ENCODE results near the gene DAG1. TPM values are rescaled to one million over a fixed set of nuclear protein-coding genes. Genes with fewer than 3 reads are reported as not detected.

DAG1 gene
- total RNA-seq, 1 experiment from 2014 or later, result 99.9 TPM

DNA sequence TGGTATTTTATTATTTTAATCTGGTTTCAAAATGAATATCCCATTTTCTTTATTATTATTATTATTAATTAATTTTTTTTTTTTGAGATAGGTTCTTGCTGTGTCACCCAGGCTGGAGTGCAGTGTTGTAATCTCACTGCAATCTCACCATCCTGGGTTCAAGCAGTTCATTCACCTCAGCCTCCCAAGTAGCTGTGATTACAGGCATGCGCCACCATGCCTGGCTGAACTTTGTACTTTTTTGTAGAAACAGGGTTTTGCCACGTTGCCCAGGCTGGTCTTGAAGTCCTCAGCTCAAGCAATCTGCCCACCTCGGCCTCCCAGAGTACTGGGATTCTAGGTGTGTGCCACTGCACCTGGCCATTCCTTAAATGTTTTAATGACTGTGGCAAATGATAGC lies 28.6 kb downstream of the DAG1 start:
- intact Hi-C loops (cut with micrococcal nuclease), result no loop called here
- H3K9ac ChIP-seq (ENCODE audit: low read length), result no peak overlapping the region
- RAD21 ChIA-PET (ENCODE audit: low non-redundant PET in 1 of 2, low total read pairs in 2 of 2, uncharacterized antibody in 2 of 2, unreplicated experiment in 2 of 2), result no interaction called here
- H4K20me1 ChIP-seq (ENCODE audit: insufficient read depth), result no peaks in the 10 kb centered on the region; the same call in 1 of the 2 replicates
- no peak for ATAC-seq
- peaks cover 60% of the 10 kb centered on the region for H3K79me2 ChIP-seq (ENCODE audit: insufficient read depth, low read length)
- no peak for DNase-seq (ENCODE audit: low read depth, low spot score)
- CTCF ChIA-PET, result no interaction called here
- no peak overlapping the region for H2AFZ ChIP-seq (ENCODE audit: low read depth, low read length, poor library complexity, severe bottlenecking)
- H3K4me1 ChIP-seq (ENCODE audit: control insufficient read depth in 1 of 2, insufficient read depth in 2 of 2, low read length in 2 of 2), result peaks cover 26 to 54% of the 10 kb centered on the region in 2 experiments
- H3K27me3 ChIP-seq (ENCODE audit: insufficient read depth, low read length), result no peaks in the 10 kb centered on the region
- TF ChIP-seq MAX (IDR thresholded peaks at IDR 0.05) (no peak), ZNF274 (IDR thresholded peaks at IDR 0.05; ENCODE audit: low read depth, low read length) (no peak), ELF1 (IDR thresholded peaks at IDR 0.05; ENCODE audit: borderline replicate concordance, low read depth) (no peak), EZH2phosphoT487 (IDR thresholded peaks at IDR 0.05; ENCODE audit: borderline replicate concordance) (no peak), TCF7L2 (IDR thresholded peaks at IDR 0.05; ENCODE audit: borderline replicate concordance, extremely low read depth, insufficient read depth, insufficient read length) (no peak), POLR2A (IDR thresholded peaks at IDR 0.05; ENCODE audit: borderline replicate concordance, extremely low read depth, insufficient read depth, insufficient read length) (no peak), YY1 (IDR thresholded peaks at IDR 0.05; ENCODE audit: extremely low read depth, insufficient replicate concordance, low read depth, low read length) (no peak), RAD21 (IDR thresholded peaks at IDR 0.05; ENCODE audit: low read depth) (no peak), EGR1 (IDR thresholded peaks at IDR 0.05; ENCODE audit: low read depth) (no peak), CEBPB (IDR thresholded peaks at IDR 0.05; ENCODE audit: low read depth) (no peak)
- TF ChIP-seq, protein P1, sequence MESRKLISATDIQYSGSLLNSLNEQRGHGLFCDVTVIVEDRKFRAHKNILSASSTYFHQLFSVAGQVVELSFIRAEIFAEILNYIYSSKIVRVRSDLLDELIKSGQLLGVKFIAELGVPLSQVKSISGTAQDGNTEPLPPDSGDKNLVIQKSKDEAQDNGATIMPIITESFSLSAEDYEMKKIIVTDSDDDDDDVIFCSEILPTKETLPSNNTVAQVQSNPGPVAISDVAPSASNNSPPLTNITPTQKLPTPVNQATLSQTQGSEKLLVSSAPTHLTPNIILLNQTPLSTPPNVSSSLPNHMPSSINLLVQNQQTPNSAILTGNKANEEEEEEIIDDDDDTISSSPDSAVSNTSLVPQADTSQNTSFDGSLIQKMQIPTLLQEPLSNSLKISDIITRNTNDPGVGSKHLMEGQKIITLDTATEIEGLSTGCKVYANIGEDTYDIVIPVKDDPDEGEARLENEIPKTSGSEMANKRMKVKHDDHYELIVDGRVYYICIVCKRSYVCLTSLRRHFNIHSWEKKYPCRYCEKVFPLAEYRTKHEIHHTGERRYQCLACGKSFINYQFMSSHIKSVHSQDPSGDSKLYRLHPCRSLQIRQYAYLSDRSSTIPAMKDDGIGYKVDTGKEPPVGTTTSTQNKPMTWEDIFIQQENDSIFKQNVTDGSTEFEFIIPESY (IDR thresholded peaks at IDR 0.05; ENCODE audit: extremely low read depth, insufficient replicate concordance, low read length), result no peak
- TF ChIP-seq, protein P2, sequence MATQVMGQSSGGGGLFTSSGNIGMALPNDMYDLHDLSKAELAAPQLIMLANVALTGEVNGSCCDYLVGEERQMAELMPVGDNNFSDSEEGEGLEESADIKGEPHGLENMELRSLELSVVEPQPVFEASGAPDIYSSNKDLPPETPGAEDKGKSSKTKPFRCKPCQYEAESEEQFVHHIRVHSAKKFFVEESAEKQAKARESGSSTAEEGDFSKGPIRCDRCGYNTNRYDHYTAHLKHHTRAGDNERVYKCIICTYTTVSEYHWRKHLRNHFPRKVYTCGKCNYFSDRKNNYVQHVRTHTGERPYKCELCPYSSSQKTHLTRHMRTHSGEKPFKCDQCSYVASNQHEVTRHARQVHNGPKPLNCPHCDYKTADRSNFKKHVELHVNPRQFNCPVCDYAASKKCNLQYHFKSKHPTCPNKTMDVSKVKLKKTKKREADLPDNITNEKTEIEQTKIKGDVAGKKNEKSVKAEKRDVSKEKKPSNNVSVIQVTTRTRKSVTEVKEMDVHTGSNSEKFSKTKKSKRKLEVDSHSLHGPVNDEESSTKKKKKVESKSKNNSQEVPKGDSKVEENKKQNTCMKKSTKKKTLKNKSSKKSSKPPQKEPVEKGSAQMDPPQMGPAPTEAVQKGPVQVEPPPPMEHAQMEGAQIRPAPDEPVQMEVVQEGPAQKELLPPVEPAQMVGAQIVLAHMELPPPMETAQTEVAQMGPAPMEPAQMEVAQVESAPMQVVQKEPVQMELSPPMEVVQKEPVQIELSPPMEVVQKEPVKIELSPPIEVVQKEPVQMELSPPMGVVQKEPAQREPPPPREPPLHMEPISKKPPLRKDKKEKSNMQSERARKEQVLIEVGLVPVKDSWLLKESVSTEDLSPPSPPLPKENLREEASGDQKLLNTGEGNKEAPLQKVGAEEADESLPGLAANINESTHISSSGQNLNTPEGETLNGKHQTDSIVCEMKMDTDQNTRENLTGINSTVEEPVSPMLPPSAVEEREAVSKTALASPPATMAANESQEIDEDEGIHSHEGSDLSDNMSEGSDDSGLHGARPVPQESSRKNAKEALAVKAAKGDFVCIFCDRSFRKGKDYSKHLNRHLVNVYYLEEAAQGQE (IDR thresholded peaks at IDR 0.05; ENCODE audit: low read depth), result no peak
- TF ChIP-seq, protein P3, sequence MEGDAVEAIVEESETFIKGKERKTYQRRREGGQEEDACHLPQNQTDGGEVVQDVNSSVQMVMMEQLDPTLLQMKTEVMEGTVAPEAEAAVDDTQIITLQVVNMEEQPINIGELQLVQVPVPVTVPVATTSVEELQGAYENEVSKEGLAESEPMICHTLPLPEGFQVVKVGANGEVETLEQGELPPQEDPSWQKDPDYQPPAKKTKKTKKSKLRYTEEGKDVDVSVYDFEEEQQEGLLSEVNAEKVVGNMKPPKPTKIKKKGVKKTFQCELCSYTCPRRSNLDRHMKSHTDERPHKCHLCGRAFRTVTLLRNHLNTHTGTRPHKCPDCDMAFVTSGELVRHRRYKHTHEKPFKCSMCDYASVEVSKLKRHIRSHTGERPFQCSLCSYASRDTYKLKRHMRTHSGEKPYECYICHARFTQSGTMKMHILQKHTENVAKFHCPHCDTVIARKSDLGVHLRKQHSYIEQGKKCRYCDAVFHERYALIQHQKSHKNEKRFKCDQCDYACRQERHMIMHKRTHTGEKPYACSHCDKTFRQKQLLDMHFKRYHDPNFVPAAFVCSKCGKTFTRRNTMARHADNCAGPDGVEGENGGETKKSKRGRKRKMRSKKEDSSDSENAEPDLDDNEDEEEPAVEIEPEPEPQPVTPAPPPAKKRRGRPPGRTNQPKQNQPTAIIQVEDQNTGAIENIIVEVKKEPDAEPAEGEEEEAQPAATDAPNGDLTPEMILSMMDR (IDR thresholded peaks at IDR 0.05 in 2 of 3, conservative IDR thresholded peaks at IDR 0.05 in 1 of 3; ENCODE audit: borderline replicate concordance in 1 of 3, insufficient read depth in 1 of 3, low read depth in 2 of 3, low read length in 2 of 3), result no peak
- H3K4me3 ChIP-seq (replicated peaks in 1 of 2; ENCODE audit: low read depth in 1 of 2, low read length in 2 of 2), result no peak overlapping the region
- no peaks in the 10 kb centered on the region for H3K9me3 ChIP-seq (ENCODE audit: control insufficient read depth in 1 of 2, insufficient read depth in 1 of 2, low read depth in 1 of 2, low read length in 2 of 2)
- no peak overlapping the region for H3K27ac ChIP-seq (ENCODE audit: low read depth, low read length)
- no TSS peak for BruUV-seq (replicated peaks)
- POLR2A ChIA-PET, result interaction anchor here (1.1 kb wide), 1 partner anchor 9 kb away, joined by 3 read pairs; no protein-coding TSS in a partner anchor
- no peaks in the 10 kb centered on the region for H3K9me2 ChIP-seq (ENCODE audit: insufficient read depth)
- no peak overlapping the region for H3K4me2 ChIP-seq (ENCODE audit: low read length)
- peaks cover 0 to 4% of the 10 kb centered on the region in 2 experiments; a peak in 1 of 4 replicates for H3K36me3 ChIP-seq (ENCODE audit: control insufficient read depth in 1 of 2, insufficient read depth in 2 of 2, low read length in 2 of 2)

All from HCT116 (cell line).